NB4 (cell line): ENCODE measurements around the gene DUSP22.

ENCODE experiments used
- DNase-seq: peaks from one replicate; pipeline ENCODE4 v3.0.0; 2010; ENCODE audit warnings: low read depth
- H3K4me3 ChIP-seq: one replicate; pipeline ENCODE4 v1.5.1; 2011; ENCODE audit warnings: mild to moderate bottlenecking, low read depth, low read length, moderate library complexity
- MYC ChIP-seq: IDR thresholded peaks from 2 replicates; pipeline ENCODE4 v1.6.1; 2011; ENCODE audit warnings: low read depth, low read length
- POLR2A ChIP-seq: IDR thresholded peaks from 2 replicates; pipeline ENCODE4 v1.6.1; 2011; ENCODE audit warnings: mild to moderate bottlenecking; ENCODE audit not compliant: insufficient read length; ENCODE audit errors: extremely low read depth
- TF ChIP-seq, protein P1 (sequence below): IDR thresholded peaks from one replicate; pipeline ENCODE4 v1.5.1; 2012; ENCODE audit warnings: low read depth, low read length
- TF ChIP-seq, protein P2 (sequence below): IDR thresholded peaks from 2 replicates; pipeline ENCODE4 v1.6.1; 2011; ENCODE audit warnings: low read depth, low read length

Gene DUSP22

DNA sequence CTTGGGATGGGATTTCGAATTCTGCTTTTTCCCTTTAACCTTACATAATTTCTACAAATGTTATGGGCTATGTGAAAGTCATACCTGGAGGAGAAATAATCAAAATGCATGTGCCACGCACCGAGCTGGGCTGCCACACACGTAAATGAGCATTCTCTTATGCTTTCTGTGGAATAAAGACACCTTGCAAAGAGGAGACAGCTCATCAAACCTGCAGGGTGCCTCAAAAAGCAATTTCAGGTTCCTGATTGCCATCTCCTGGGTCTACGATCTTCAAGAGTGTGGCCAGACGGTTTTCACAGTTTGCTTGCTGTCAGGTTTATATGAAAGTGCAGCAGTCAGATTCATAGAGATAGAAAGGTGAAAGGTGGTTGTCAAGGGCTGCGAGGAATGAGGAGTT lies 36.6 kb downstream of the DUSP22 start:
- H3K4me3 ChIP-seq, result no peak overlapping the region
- DNase-seq, result no peak
- TF ChIP-seq, protein P1, sequence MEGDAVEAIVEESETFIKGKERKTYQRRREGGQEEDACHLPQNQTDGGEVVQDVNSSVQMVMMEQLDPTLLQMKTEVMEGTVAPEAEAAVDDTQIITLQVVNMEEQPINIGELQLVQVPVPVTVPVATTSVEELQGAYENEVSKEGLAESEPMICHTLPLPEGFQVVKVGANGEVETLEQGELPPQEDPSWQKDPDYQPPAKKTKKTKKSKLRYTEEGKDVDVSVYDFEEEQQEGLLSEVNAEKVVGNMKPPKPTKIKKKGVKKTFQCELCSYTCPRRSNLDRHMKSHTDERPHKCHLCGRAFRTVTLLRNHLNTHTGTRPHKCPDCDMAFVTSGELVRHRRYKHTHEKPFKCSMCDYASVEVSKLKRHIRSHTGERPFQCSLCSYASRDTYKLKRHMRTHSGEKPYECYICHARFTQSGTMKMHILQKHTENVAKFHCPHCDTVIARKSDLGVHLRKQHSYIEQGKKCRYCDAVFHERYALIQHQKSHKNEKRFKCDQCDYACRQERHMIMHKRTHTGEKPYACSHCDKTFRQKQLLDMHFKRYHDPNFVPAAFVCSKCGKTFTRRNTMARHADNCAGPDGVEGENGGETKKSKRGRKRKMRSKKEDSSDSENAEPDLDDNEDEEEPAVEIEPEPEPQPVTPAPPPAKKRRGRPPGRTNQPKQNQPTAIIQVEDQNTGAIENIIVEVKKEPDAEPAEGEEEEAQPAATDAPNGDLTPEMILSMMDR, result no peak
- no peak for TF ChIP-seq MYC
- TF ChIP-seq, protein P2, sequence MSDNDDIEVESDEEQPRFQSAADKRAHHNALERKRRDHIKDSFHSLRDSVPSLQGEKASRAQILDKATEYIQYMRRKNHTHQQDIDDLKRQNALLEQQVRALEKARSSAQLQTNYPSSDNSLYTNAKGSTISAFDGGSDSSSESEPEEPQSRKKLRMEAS, result no peak

DNA sequence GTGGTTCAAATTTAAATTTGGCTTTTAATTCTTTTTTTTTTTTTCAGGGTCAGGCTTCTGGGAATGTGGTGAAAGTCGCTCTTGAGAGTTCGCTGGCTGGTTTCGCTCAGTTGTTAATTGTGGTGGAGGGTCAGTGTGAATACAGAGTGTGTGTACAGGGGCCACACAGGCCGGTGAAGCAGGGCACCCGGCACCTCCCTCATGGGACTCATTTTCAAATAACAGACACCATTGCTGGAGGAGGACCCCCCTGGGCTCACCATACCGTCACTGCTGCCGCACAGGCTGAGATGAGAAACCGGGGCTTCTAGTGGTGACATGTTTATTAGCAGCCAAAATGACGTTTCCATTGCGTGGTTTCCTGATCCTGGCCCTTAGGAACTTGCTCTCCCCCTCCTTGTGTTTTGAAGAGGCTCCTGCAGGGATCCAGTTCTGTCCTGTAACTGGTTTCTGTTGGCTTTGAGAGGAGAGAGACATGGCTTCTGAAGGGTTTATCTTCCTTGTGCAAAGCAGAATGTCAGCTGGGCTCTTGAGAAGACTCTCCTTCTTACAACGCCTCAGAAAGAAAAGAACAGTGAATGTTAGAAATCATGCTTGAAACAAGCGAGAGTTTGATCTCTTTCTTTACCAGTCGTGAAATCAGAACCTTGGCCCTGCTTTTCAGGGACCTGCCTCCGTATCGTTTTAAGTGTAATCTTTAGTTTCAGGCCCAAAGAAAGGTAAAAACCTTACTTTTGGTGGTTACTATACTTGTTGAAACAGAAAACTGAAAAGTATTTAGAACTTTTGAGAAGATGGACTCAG lies 37.8 kb downstream of the DUSP22 start:
- no peak overlapping the region for H3K4me3 ChIP-seq
- DNase-seq, result peak; percentile 69
- TF ChIP-seq MYC (no peak), POLR2A (no peak)
- TF ChIP-seq, protein P1, result peak; percentile 15
- TF ChIP-seq, protein P2, result no peak

- no peak for TF ChIP-seq MYC
- TF ChIP-seq POLR2A, result no peak
- TF ChIP-seq, protein P2, result no peak
- TF ChIP-seq, protein P1, result no peak
- no peak overlapping the region for H3K4me3 ChIP-seq
- DNase-seq, result no peak
Observed at GRCh38 chr6:330948-331347, 38.7 kb downstream of the DUSP22 start.

- DNase-seq, result peak; percentile 51
- no peak overlapping the region for H3K4me3 ChIP-seq
- TF ChIP-seq, protein P1, result no peak
- TF ChIP-seq POLR2A (no peak), MYC (no peak)
- TF ChIP-seq, protein P2, result no peak
Observed at GRCh38 chr6:331622-332521, 39.6 kb downstream of the DUSP22 start.

- H3K4me3 ChIP-seq, result no peak overlapping the region
- peak; percentile 65 for DNase-seq
- TF ChIP-seq POLR2A, result no peak
- no peak for TF ChIP-seq MYC
- TF ChIP-seq, protein P2, result no peak
- TF ChIP-seq, protein P1, result no peak
Observed at GRCh38 chr6:332671-333070, 40.4 kb downstream of the DUSP22 start.
